GM23248 (cell line): Measurements from ENCODE around the gene TGM3. TPM values are rescaled to one million over a fixed set of nuclear protein-coding genes. Genes with fewer than 3 reads are reported as not detected.

Experiments
- DNase-seq: peaks from one replicate; pipeline ENCODE4 v3.0.0-alpha.2; 2015
- H2AFZ ChIP-seq: fragments of 200-600 bp; sonication (generic); 2 replicates; pipeline ENCODE4 v1.6.1; 2016; ENCODE audit warnings: antibody characterized with exemption
- H3F3A ChIP-seq: fragments of 200-600 bp; sonication (generic); 2 replicates; pipeline ENCODE4 v1.6.1; 2016; ENCODE audit warnings: mild to moderate bottlenecking, antibody characterized with exemption, mixed run types; ENCODE audit not compliant: insufficient read depth
- H3K27ac ChIP-seq: fragments of 200-600 bp; sonication (generic); 2 replicates; pipeline ENCODE4 v1.5.1; 2016; ENCODE audit warnings: mild to moderate bottlenecking
- H3K27me3 ChIP-seq: fragments of 200-600 bp; sonication (generic); replicated peaks from 2 replicates; pipeline ENCODE4 v1.6.1; 2016; ENCODE audit warnings: mild to moderate bottlenecking; ENCODE audit not compliant: insufficient read depth
- H3K36me3 ChIP-seq: fragments of 200-600 bp; sonication (generic); 2 replicates; pipeline ENCODE4 v1.6.1; 2016; ENCODE audit warnings: low read depth, mild to moderate bottlenecking
- H3K4me1 ChIP-seq: fragments of 200-600 bp; sonication (generic); 2 replicates; pipeline ENCODE4 v1.6.1; 2016; ENCODE audit warnings: mild to moderate bottlenecking; ENCODE audit not compliant: insufficient read depth
- H3K4me2 ChIP-seq: fragments of 200-600 bp; sonication (generic); one replicate; pipeline ENCODE4 v1.6.1; 2016; ENCODE audit warnings: mild to moderate bottlenecking; ENCODE audit not compliant: unreplicated experiment
- H3K4me3 ChIP-seq: fragments of 200-600 bp; sonication (generic); 2 replicates; pipeline ENCODE4 v1.5.1; 2016; ENCODE audit warnings: mild to moderate bottlenecking
- H3K79me2 ChIP-seq: fragments of 200-600 bp; sonication (generic); 2 replicates; pipeline ENCODE4 v1.6.1; 2016; ENCODE audit warnings: mild to moderate bottlenecking; ENCODE audit not compliant: insufficient read depth
- H3K9ac ChIP-seq: fragments of 200-600 bp; sonication (generic); 2 replicates; pipeline ENCODE4 v1.6.1; 2016; ENCODE audit warnings: mild to moderate bottlenecking
- H3K9me2 ChIP-seq: fragments of 200-600 bp; sonication (generic); 2 replicates; pipeline ENCODE4 v1.6.1; 2016; ENCODE audit warnings: mixed run types, mild to moderate bottlenecking, moderate library complexity; ENCODE audit not compliant: insufficient read depth
- H3K9me3 ChIP-seq: fragments of 200-600 bp; sonication (generic); one replicate; pipeline ENCODE4 v1.6.1; 2017; ENCODE audit warnings: low read depth
- H4K20me1 ChIP-seq: fragments of 200-600 bp; sonication (generic); 2 replicates; pipeline ENCODE4 v1.6.0; 2016; ENCODE audit not compliant: insufficient read depth
- EZH2 ChIP-seq: fragments of 200-600 bp; sonication (generic); IDR thresholded peaks from 2 replicates; pipeline ENCODE4 v1.6.1; 2018; ENCODE audit warnings: antibody characterized with exemption, mild to moderate bottlenecking; ENCODE audit not compliant: insufficient read depth, poor library complexity, severe bottlenecking
- EZH2phosphoT487 ChIP-seq: fragments of 200-600 bp; sonication (generic); IDR thresholded peaks from 2 replicates; pipeline ENCODE4 v1.6.1; 2018; ENCODE audit warnings: antibody characterized with exemption, moderate library complexity, mild to moderate bottlenecking, low read depth; ENCODE audit not compliant: insufficient read depth
- WGBS, 2 experiments: methylation state at CpG; one replicate each; pipeline ENCODE4 v1.1.6; 2015 to 2017; ENCODE audit warnings: low lambda C conversion rate in 2 of 2, low coverage in 1 of 2; ENCODE audit errors: missing lambda C conversion rate in 2 of 2; 5-methylcytosine and 5-hydroxymethylcytosine counted together
- in situ Hi-C: fragments of 300-500 bp; cut with MboI; formaldehyde crosslinking; loops from 2 replicates; pipeline ENCODE4 v1.15.0; 2020
- polyA plus RNA-seq: library from polyadenylated mRNA; unstranded; fragments of >200 nt; fragmentation: Nextera tagmentation; extraction: Ambion mirVana; gene quantifications from 2 replicates; pipeline ENCODE4 v1.2.1, GENCODE V29; 2016
- total RNA-seq: library from RNA; depleted of rRNA; stranded (reverse); fragments of >200 nt; shearing (Covaris generic); gene quantifications from 2 replicates; pipeline ENCODE4 v1.2.3, GENCODE V29; 2014

TGM3 gene
- total and polyA plus RNA-seq, 2 experiments from 2014 or later, result 0.11 to 0.25 TPM

GRCh38 chr20:2315440-2315778, 19.6 kb downstream of the TGM3 start:
- 84 to 85% methylated on average over 1 of the region's 1 CpG for WGBS, 2 experiments
- TF ChIP-seq EZH2phosphoT487 (no peak), EZH2 (no peak)
- H4K20me1 ChIP-seq, result no peaks in the 10 kb centered on the region
- H3K27me3 ChIP-seq, result no peaks in the 10 kb centered on the region
- H2AFZ ChIP-seq, result peak overlapping the region; percentile 41
- no peak for DNase-seq
- peaks cover 27% of the 10 kb centered on the region for H3F3A ChIP-seq
- no peaks in the 10 kb centered on the region for H3K36me3 ChIP-seq
- H3K27ac ChIP-seq, result peak overlapping the region; percentile 99
- no peak overlapping the region for H3K9ac ChIP-seq
- in situ Hi-C loops, result no loop called here
- no peaks in the 10 kb centered on the region for H3K9me2 ChIP-seq
- peak overlapping the region; percentile 29 for H3K4me2 ChIP-seq
- no peaks in the 10 kb centered on the region for H3K79me2 ChIP-seq
- H3K9me3 ChIP-seq, result no peaks in the 10 kb centered on the region
- H3K4me3 ChIP-seq, result no peak overlapping the region
- peaks cover 33% of the 10 kb centered on the region for H3K4me1 ChIP-seq

GRCh38 chr20:2316847-2317495, 21.2 kb downstream of the TGM3 start:
- in situ Hi-C loops, result no loop called here
- H3K27ac ChIP-seq, result no peak overlapping the region
- H3K27me3 ChIP-seq, result no peaks in the 10 kb centered on the region
- TF ChIP-seq EZH2 (no peak), EZH2phosphoT487 (no peak)
- H3K9me3 ChIP-seq, result no peaks in the 10 kb centered on the region
- no peaks in the 10 kb centered on the region for H3K9me2 ChIP-seq
- 73 to 78% methylated on average over 14 of the region's 14 CpGs for WGBS, 2 experiments
- H3K4me2 ChIP-seq, result no peak overlapping the region
- peaks cover 27% of the 10 kb centered on the region for H3F3A ChIP-seq
- H3K4me3 ChIP-seq, result no peak overlapping the region
- H4K20me1 ChIP-seq, result no peaks in the 10 kb centered on the region
- no peaks in the 10 kb centered on the region for H3K36me3 ChIP-seq
- peaks cover 24% of the 10 kb centered on the region for H3K4me1 ChIP-seq
- no peak for DNase-seq
- no peaks in the 10 kb centered on the region for H3K79me2 ChIP-seq
- H3K9ac ChIP-seq, result no peak overlapping the region
- H2AFZ ChIP-seq, result no peak overlapping the region

- in situ Hi-C loops, result no loop called here
- no peaks in the 10 kb centered on the region for H3K9me2 ChIP-seq
- TF ChIP-seq EZH2phosphoT487 (no peak), EZH2 (no peak)
- WGBS, 2 experiments, result 60 to 62% methylated on average over 6 of the region's 6 CpGs
- H4K20me1 ChIP-seq, result no peaks in the 10 kb centered on the region
- H3K79me2 ChIP-seq, result no peaks in the 10 kb centered on the region
- no peaks in the 10 kb centered on the region for H3K36me3 ChIP-seq
- H3K4me1 ChIP-seq, result no peaks in the 10 kb centered on the region
- DNase-seq, result no peak
- H3K27ac ChIP-seq, result no peak overlapping the region
- H3K27me3 ChIP-seq, result no peaks in the 10 kb centered on the region
- no peak overlapping the region for H3K4me2 ChIP-seq
- 0 out of 2 replicates have a peak, but pooled peaks cover under 1% of the 10 kb centered on the region for H3F3A ChIP-seq
- H3K9ac ChIP-seq, result no peak overlapping the region
- no peaks in the 10 kb centered on the region for H3K9me3 ChIP-seq
- H3K4me3 ChIP-seq, result no peak overlapping the region
- H2AFZ ChIP-seq, result no peak overlapping the region
Observed at GRCh38 chr20:2320813-2321658, 25.2 kb downstream of the TGM3 start.

- H3K4me1 ChIP-seq, result no peaks in the 10 kb centered on the region
- no peak for TF ChIP-seq EZH2phosphoT487
- TF ChIP-seq EZH2, result no peak
- no peak overlapping the region for H3K4me2 ChIP-seq
- no peaks in the 10 kb centered on the region for H3K79me2 ChIP-seq
- no peaks in the 10 kb centered on the region for H3K27me3 ChIP-seq
- WGBS, 2 experiments, result 62 to 80% methylated on average over 2 of the region's 2 CpGs
- no peaks in the 10 kb centered on the region for H3K36me3 ChIP-seq
- H3K4me3 ChIP-seq, result no peak overlapping the region
- H2AFZ ChIP-seq, result no peak overlapping the region
- no peak for DNase-seq
- no peak overlapping the region for H3K27ac ChIP-seq
- in situ Hi-C loops, result no loop called here
- H3K9me3 ChIP-seq, result no peaks in the 10 kb centered on the region
- no peaks in the 10 kb centered on the region for H4K20me1 ChIP-seq
- H3K9ac ChIP-seq, result no peak overlapping the region
- H3F3A ChIP-seq, result no peaks in the 10 kb centered on the region
- H3K9me2 ChIP-seq, result no peaks in the 10 kb centered on the region
Observed at GRCh38 chr20:2323051-2323450, 27.2 kb downstream of the TGM3 start.
